ENCODE data around the gene NCOA1.

Gene NCOA1

DNA sequence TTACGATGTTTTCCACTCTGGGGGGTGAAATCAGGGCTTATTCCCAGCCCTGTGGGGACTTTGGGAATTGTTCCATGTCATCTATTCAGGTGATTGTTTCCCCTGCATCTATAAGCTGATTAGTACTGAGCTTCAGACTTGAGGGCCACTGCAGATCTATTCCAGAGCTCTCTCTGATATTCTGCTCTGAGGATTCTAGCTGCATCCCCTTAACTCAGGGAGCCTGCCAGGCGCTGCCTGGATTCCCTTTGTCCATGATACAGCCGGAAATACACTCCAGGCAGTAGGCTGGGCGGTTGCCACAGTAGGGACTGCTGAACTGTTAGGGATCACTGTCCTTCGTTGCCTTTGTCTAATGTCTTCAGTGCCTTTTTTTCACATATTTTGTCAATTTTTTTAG lies 270.8 kb downstream of the NCOA1 start:
- Histone ChIP-seq H3K4me3 (ENCODE audit: low read depth, low read length) (no peak overlapping the region), H3K36me3 (replicated peaks) (peaks cover 2% of the 10 kb centered on the region), H3K27me3 (replicated peaks) (no peaks in the 10 kb centered on the region), H3K27ac (no peak overlapping the region)
- in situ Hi-C loops (cut with HindIII; ENCODE audit: low pct_ligation_motif_present, low sequenced_read_pairs), result no loop called here
- TF ChIP-seq, protein P1, sequence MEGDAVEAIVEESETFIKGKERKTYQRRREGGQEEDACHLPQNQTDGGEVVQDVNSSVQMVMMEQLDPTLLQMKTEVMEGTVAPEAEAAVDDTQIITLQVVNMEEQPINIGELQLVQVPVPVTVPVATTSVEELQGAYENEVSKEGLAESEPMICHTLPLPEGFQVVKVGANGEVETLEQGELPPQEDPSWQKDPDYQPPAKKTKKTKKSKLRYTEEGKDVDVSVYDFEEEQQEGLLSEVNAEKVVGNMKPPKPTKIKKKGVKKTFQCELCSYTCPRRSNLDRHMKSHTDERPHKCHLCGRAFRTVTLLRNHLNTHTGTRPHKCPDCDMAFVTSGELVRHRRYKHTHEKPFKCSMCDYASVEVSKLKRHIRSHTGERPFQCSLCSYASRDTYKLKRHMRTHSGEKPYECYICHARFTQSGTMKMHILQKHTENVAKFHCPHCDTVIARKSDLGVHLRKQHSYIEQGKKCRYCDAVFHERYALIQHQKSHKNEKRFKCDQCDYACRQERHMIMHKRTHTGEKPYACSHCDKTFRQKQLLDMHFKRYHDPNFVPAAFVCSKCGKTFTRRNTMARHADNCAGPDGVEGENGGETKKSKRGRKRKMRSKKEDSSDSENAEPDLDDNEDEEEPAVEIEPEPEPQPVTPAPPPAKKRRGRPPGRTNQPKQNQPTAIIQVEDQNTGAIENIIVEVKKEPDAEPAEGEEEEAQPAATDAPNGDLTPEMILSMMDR (IDR thresholded peaks at IDR 0.05; ENCODE audit: low read depth, low read length, missing control alignments), result no peak
- DNase-seq, result no peak

DNA sequence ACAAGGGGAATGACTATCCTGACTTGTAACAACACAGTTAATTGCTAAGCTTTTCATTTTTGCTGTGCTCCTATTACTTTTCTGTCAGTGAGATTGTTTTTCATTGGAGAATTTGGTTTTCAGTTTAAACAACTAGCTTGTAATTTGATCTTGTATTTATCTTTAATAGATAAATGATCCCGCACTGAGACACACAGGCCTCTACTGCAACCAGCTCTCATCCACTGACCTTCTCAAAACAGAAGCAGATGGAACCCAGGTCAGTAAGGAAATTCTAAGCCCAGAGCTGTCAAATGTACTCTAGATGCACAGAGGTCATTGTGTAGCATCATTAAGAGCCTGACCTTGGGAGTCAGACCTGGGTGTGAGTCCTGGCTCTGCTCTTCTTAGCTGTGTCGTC lies 271.5 kb downstream of the NCOA1 start:
- Histone ChIP-seq H3K36me3 (replicated peaks) (peaks cover 2% of the 10 kb centered on the region), H3K4me3 (ENCODE audit: low read depth, low read length) (no peak overlapping the region), H3K27me3 (replicated peaks) (no peaks in the 10 kb centered on the region), H3K27ac (no peak overlapping the region)
- TF ChIP-seq, protein P1 (IDR thresholded peaks at IDR 0.05; ENCODE audit: low read depth, low read length, missing control alignments), result no peak
- in situ Hi-C loops (cut with HindIII; ENCODE audit: low pct_ligation_motif_present, low sequenced_read_pairs), result no loop called here
- no peak for DNase-seq

DNA sequence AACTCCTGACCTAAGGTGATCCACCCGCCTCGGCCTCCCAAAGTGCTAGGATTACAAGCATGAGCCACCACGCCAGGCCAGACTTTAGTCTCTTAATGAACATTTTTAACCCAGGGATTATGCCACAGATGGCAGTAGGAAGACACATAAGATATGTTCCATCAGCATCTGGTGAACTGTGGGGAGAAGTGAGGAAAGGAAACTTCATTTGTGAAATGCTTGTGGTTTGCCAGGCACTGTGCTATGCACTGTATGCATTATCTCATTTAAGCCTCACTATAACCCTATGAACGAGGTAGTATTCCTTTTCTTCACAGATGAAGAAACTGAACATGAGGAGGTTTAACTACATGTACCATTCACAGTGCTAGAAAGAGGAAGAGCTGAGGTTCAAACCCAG lies 272.8 kb downstream of the NCOA1 start:
- in situ Hi-C loops (cut with HindIII; ENCODE audit: low pct_ligation_motif_present, low sequenced_read_pairs), result no loop called here
- no peak for DNase-seq
- no peaks in the 10 kb centered on the region for H3K36me3 ChIP-seq (replicated peaks)

DNA sequence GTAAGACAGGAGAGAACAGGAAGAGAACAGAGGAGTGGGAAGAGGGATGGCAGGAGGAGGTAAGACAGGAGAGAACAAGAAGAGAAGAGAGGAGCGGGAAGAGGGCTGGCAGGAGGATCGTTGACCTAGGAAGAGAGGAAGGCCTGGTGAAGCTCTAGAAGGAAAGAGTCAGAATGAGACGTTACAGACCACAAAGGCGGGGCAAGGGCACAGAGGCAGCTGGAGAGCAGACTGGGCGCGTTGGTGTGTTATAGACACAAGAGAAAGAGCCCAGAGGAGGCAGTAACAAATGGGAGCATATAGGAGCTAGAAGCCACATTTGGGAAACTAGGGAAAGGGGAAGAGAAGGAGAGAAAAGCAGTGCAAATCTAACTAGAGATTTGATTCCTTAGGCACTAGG lies 275.6 kb downstream of the NCOA1 start:
- Histone ChIP-seq H3K36me3 (replicated peaks) (no peaks in the 10 kb centered on the region), H3K27ac (no peak overlapping the region), H3K4me3 (ENCODE audit: low read depth, low read length) (no peak overlapping the region), H3K27me3 (replicated peaks) (no peaks in the 10 kb centered on the region)
- TF ChIP-seq, protein P1 (IDR thresholded peaks at IDR 0.05; ENCODE audit: low read depth, low read length, missing control alignments), result no peak
- no peak for DNase-seq
- in situ Hi-C loops (cut with HindIII; ENCODE audit: low pct_ligation_motif_present, low sequenced_read_pairs), result no loop called here

More for the DNA sequence above, 272.8 kb downstream of the NCOA1 start:
- H3K4me3 ChIP-seq (ENCODE audit: low read depth, low read length), result no peak overlapping the region
- H3K27me3 ChIP-seq (replicated peaks), result no peaks in the 10 kb centered on the region
- no peak overlapping the region for H3K27ac ChIP-seq
- TF ChIP-seq, protein P1 (IDR thresholded peaks at IDR 0.05; ENCODE audit: low read depth, low read length, missing control alignments), result no peak

DNA sequence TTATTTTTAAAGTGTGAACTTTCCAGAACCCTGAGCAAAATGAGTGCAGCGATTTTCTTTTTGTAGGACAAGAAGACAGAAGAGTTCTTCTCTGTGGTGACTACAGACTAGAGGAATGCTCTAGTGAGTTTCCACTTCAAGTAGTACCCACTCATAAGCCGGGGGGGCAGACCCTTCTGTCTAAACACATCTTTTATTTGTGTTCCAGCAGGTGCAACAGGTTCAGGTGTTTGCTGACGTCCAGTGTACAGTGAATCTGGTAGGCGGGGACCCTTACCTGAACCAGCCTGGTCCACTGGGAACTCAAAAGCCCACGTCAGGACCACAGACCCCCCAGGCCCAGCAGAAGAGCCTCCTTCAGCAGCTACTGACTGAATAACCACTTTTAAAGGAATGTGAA lies 277.0 kb downstream of the NCOA1 start:
- H3K27me3 ChIP-seq (replicated peaks), result no peaks in the 10 kb centered on the region
- DNase-seq, result no peak
- no peak overlapping the region for H3K4me3 ChIP-seq (ENCODE audit: low read depth, low read length)
- no peak overlapping the region for H3K27ac ChIP-seq
- no peaks in the 10 kb centered on the region for H3K36me3 ChIP-seq (replicated peaks)
- TF ChIP-seq, protein P1 (IDR thresholded peaks at IDR 0.05; ENCODE audit: low read depth, low read length, missing control alignments), result no peak
- in situ Hi-C loops (cut with HindIII; ENCODE audit: low pct_ligation_motif_present, low sequenced_read_pairs), result no loop called here

DNA sequence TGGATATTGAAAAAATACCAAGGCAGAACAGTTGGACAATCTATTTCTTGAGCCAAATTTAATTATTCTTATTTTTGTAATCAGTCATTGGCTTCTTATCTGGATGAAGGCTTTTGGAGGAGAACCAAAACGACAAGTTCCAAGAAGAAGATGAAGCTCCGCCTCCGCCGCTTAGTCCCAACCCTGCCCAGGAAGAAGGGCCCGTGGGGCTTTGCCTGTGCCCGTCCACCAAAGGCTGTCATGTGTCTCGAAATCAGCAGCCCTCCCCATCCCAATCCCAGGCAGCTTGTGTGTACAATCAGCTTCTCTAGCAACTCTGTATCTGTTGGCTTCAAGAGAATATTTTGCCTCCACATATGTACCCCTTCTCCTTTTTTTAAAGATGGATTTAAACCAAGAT lies 277.5 kb downstream of the NCOA1 start:
- in situ Hi-C loops (cut with HindIII; ENCODE audit: low pct_ligation_motif_present, low sequenced_read_pairs), result no loop called here
- TF ChIP-seq, protein P1 (IDR thresholded peaks at IDR 0.05; ENCODE audit: low read depth, low read length, missing control alignments), result no peak
- H3K36me3 ChIP-seq (replicated peaks), result no peaks in the 10 kb centered on the region
- no peak for DNase-seq
- no peak overlapping the region for H3K27ac ChIP-seq
- no peak overlapping the region for H3K4me3 ChIP-seq (ENCODE audit: low read depth, low read length)
- H3K27me3 ChIP-seq (replicated peaks), result no peaks in the 10 kb centered on the region
